Small intestine (tissue), 16 donors: ENCODE measurements around the gene AKAP6. TPM values are rescaled to one million over a fixed set of nuclear protein-coding genes. Genes with fewer than 3 reads are reported as not detected.

Experiments
- DNase-seq, 2 donors: peaks; one replicate each; pipeline versions ENCODE4 v3.0.0 to v3.0.0-alpha.2; 2013
- FAIRE-seq: peaks from 2 replicates; lab custom pipeline; 2012; peaks lifted over from hg19 to GRCh38; lab: Jason Lieb, UNC
- H3K27ac ChIP-seq, 3 donors: one replicate each; pipeline ENCODE4 v1.5.1; 2013; ENCODE audit warnings: low read length in 2 of 3, mild to moderate bottlenecking in 2 of 3, control low read depth in 1 of 3, inconsistent platforms in 1 of 3, low read depth in 1 of 3, moderate library complexity in 1 of 3
- H3K27me3 ChIP-seq, 3 donors: one replicate each; pipeline ENCODE4 v1.6.1; 2013; ENCODE audit warnings: low read length in 3 of 3, inconsistent platforms in 1 of 3; ENCODE audit not compliant: control insufficient read depth in 3 of 3, insufficient read depth in 3 of 3
- H3K36me3 ChIP-seq, 3 donors: one replicate each; pipeline ENCODE4 v1.6.1; 2013; ENCODE audit warnings: low read length in 3 of 3, inconsistent platforms in 1 of 3, low read depth in 1 of 3, mild to moderate bottlenecking in 1 of 3, moderate library complexity in 1 of 3; ENCODE audit not compliant: control insufficient read depth in 3 of 3, insufficient read depth in 2 of 3
- H3K4me1 ChIP-seq, 3 donors: one replicate each; pipeline ENCODE4 v1.6.1; 2013; ENCODE audit warnings: low read length in 2 of 3, inconsistent platforms in 1 of 3, low read depth in 1 of 3, mild to moderate bottlenecking in 1 of 3, moderate library complexity in 1 of 3; ENCODE audit not compliant: control insufficient read depth in 3 of 3, insufficient read depth in 2 of 3
- H3K4me3 ChIP-seq, 3 donors: one replicate each; pipeline ENCODE4 v1.5.1; 2013; ENCODE audit warnings: low read length in 3 of 3, control low read depth in 1 of 3, inconsistent platforms in 1 of 3, low read depth in 1 of 3, mild to moderate bottlenecking in 1 of 3, moderate library complexity in 1 of 3
- H3K9me3 ChIP-seq, 2 donors: one replicate each; pipeline ENCODE4 v1.6.1; 2013; ENCODE audit warnings: low read depth in 1 of 2, low read length in 1 of 2; ENCODE audit not compliant: control insufficient read depth in 2 of 2, insufficient read depth in 1 of 2
- WGBS, 3 donors: extraction: QIAGEN DNeasy Blood & Tissue Kit; methylation state at CpG; one replicate each; pipeline ENCODE4 v1.1.7; 2013; 5-methylcytosine and 5-hydroxymethylcytosine counted together
- long read RNA-seq, 10 donors: transcript quantifications; one replicate each; lab custom pipeline, GENCODE V29; 2026
- polyA plus RNA-seq, 4 donors: library from polyadenylated mRNA; stranded (reverse) in 3 of 4; unstranded in 1 of 4; fragments of 200-250 nt in 3 of 4; fragments of 120-200 nt in 1 of 4; gene quantifications; one replicate each; pipeline versions ENCODE4 v1.2.1 to v1.2.3, GENCODE V29; 2013
- donor health status: healthy with polysubstance abuse.
- donor health status: control.
- donor health status: control.
- donor health status: Bipolar disorder and iron deficiency.
- donor health status: healthy.

AKAP6 gene
- 1 to 10 TPM in 2 of 4 donors, under 1 TPM in 2; 0.45 to 3.6 (median 0.96) TPM for polyA plus RNA-seq
- long read RNA-seq, donor 1 = 0 reads
- long read RNA-seq, donor 2 = 0 reads
- long read RNA-seq, donor 3 = 0 reads
- long read RNA-seq, donor 4 = 0 reads
- long read RNA-seq, donor 5 = 0 reads
- long read RNA-seq, donor 6 = 0 reads
- long read RNA-seq, donor 7 = 0 reads
- long read RNA-seq, donor 8 = 0 reads
- long read RNA-seq, donor 9 = 0 reads
- long read RNA-seq, donor 10 = 0 reads

- no peak for DNase-seq
- peaks cover 0 to 4% of the 10 kb centered on the region in 2 donors for H3K9me3 ChIP-seq
- no peak within 1 kb of the TSS for H3K4me3 ChIP-seq
- H3K27ac ChIP-seq = peak within 1 kb of the TSS in 1 of 3 donors; percentile 14
- H3K36me3 ChIP-seq = no peaks in the 10 kb centered on the region
- FAIRE-seq = no peak
- 77 to 93% (median 89%) methylated on average over 7 of the region's 7 CpGs for WGBS, 3 donors
- H3K4me1 ChIP-seq = peaks cover 0 to 13% (median 0%) of the 10 kb centered on the region in 3 donors
- H3K27me3 ChIP-seq = no peaks in the 10 kb centered on the region
These were observed at the start of gene AKAP6 for GRCh38 chr14:32329146-32329545. TSS of gene AKAP6 (plus strand) at chr14:32329298. CDS start at chr14:32433494, 104,196 bp downstream.

GRCh38 chr14:32286602-32287001 is 42.5 kb upstream of the AKAP6 start:
- Histone ChIP-seq H3K9me3 (no peaks in the 10 kb centered on the region), H3K36me3 (no peaks in the 10 kb centered on the region), H3K4me3 (no peak overlapping the region), H3K4me1 (no peaks in the 10 kb centered on the region), H3K27me3 (no peaks in the 10 kb centered on the region), H3K27ac (no peak overlapping the region)
- DNase-seq = no peak
- 12 to 50% (median 38%) methylated on average over 1 of the region's 1 CpG for WGBS, 3 donors
- FAIRE-seq = no peak

GRCh38 chr14:32296366-32296765 is 32.7 kb upstream of the AKAP6 start:
- no peak for FAIRE-seq
- DNase-seq = no peak
- Histone ChIP-seq H3K4me1 (no peaks in the 10 kb centered on the region), H3K27ac (no peak overlapping the region), H3K36me3 (no peaks in the 10 kb centered on the region), H3K27me3 (no peaks in the 10 kb centered on the region), H3K4me3 (no peak overlapping the region), H3K9me3 (no peaks in the 10 kb centered on the region)
- 77 to 92% (median 89%) methylated on average over 3 of the region's 3 CpGs for WGBS, 3 donors

- Histone ChIP-seq H3K4me1 (no peaks in the 10 kb centered on the region), H3K4me3 (no peak overlapping the region), H3K36me3 (no peaks in the 10 kb centered on the region), H3K27ac (no peak overlapping the region), H3K27me3 (no peaks in the 10 kb centered on the region), H3K9me3 (no peaks in the 10 kb centered on the region)
- DNase-seq (no peak), FAIRE-seq (no peak)
- 80 to 87% (median 84%) methylated on average over 3 of the region's 3 CpGs for WGBS, 3 donors
These were observed 30.8 kb upstream of the AKAP6 start for GRCh38 chr14:32298346-32298745.

GRCh38 chr14:32300136-32300535 is 29.0 kb upstream of the AKAP6 start:
- Histone ChIP-seq H3K4me3 (no peak overlapping the region), H3K27me3 (no peaks in the 10 kb centered on the region), H3K4me1 (peaks cover 0 to 5% (median 0%) of the 10 kb centered on the region in 3 donors), H3K9me3 (no peaks in the 10 kb centered on the region), H3K36me3 (no peaks in the 10 kb centered on the region), H3K27ac (no peak overlapping the region)
- WGBS, 3 donors = 53 to 67% (median 57%) methylated on average over 1 of the region's 1 CpG
- DNase-seq (no peak), FAIRE-seq (no peak)

GRCh38 chr14:32303865-32304264 is 25.2 kb upstream of the AKAP6 start:
- FAIRE-seq (no peak), DNase-seq (peak; percentile 12 to 80)
- Histone ChIP-seq H3K4me1 (peaks cover 0 to 26% (median 2%) of the 10 kb centered on the region in 3 donors), H3K4me3 (no peak overlapping the region), H3K27me3 (no peaks in the 10 kb centered on the region), H3K9me3 (no peaks in the 10 kb centered on the region), H3K27ac (peak overlapping the region in 1 of 3 donors; percentile 79), H3K36me3 (no peaks in the 10 kb centered on the region)

GRCh38 chr14:32304296-32304695 is 24.8 kb upstream of the AKAP6 start:
- Histone ChIP-seq H3K27ac (peak overlapping the region in 1 of 3 donors; percentile 79), H3K27me3 (no peaks in the 10 kb centered on the region), H3K36me3 (no peaks in the 10 kb centered on the region), H3K4me1 (peaks cover 0 to 28% (median 2%) of the 10 kb centered on the region in 3 donors), H3K9me3 (no peaks in the 10 kb centered on the region), H3K4me3 (no peak overlapping the region)
- FAIRE-seq = no peak
- no peak for DNase-seq
- 69 to 83% (median 79%) methylated on average over 3 of the region's 3 CpGs for WGBS, 3 donors

- Histone ChIP-seq H3K27me3 (no peaks in the 10 kb centered on the region), H3K4me1 (peaks cover 1 to 28% (median 2%) of the 10 kb centered on the region in 3 donors), H3K27ac (no peak overlapping the region), H3K36me3 (no peaks in the 10 kb centered on the region), H3K9me3 (no peaks in the 10 kb centered on the region), H3K4me3 (no peak overlapping the region)
- 86 to 89% (median 87%) methylated on average over 3 of the region's 3 CpGs for WGBS, 3 donors
- DNase-seq = no peak
- FAIRE-seq = no peak
These were observed 22.5 kb upstream of the AKAP6 start for GRCh38 chr14:32306549-32306948.
